Ishikawa (cell line): Measurements from ENCODE around the gene KLK6.

Source experiments
- CREB1 ChIP-seq: IDR thresholded peaks from 2 replicates; pipeline ENCODE4 v1.6.1; 2012; ENCODE audit warnings: low read depth
- EGR1 ChIP-seq: IDR thresholded peaks from 2 replicates; pipeline ENCODE4 v1.6.1; 2012
- EP300 ChIP-seq: IDR thresholded peaks from 2 replicates; pipeline ENCODE4 v1.6.1; 2012; ENCODE audit warnings: borderline replicate concordance
- TF ChIP-seq, protein P1 (sequence below): IDR thresholded peaks from 2 replicates; pipeline ENCODE4 v1.6.1; 2012; ENCODE audit warnings: low read depth, mild to moderate bottlenecking
- TF ChIP-seq, protein P2 (sequence below): IDR thresholded peaks from 2 replicates; pipeline ENCODE4 v1.6.1; 2012

DNA sequence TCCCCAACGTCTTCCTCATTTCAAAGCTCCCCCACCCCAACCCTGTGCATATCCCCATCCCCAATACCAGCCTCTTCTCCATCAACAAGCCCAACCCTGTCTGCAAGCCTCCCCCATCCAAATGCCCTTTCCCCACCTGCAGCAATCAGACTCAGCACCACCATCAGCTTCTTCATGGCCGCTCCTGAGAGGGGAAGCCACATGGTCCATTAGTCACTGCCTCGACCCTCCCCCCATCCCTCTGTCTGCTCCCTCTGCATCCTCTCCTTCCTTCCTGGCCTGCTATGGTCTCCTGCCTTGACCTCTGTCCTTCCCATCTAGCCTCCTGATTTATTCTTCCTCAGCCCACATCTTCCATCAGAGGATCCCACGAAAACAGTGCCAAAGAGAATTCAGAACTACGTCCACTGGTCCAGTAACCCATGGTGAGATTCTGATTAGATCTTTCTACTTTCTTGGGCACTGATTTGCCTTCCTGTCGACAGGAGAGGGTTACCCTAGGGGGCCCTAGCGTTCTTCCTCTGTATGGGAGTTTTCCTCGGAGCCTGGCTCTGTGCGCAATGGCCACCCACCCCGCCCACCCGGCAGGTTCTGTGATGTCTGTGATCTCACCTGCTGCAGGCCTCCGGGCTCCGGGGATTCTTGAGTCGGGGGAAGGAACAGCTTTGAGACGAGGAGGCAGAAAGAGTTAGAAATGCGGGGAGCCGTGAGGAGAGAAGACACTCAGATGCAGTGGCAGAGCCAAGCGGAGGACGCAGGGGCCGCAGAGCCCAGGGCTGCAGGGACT is 1.3 kb downstream of the KLK6 start:
- TF ChIP-seq, protein P1, sequence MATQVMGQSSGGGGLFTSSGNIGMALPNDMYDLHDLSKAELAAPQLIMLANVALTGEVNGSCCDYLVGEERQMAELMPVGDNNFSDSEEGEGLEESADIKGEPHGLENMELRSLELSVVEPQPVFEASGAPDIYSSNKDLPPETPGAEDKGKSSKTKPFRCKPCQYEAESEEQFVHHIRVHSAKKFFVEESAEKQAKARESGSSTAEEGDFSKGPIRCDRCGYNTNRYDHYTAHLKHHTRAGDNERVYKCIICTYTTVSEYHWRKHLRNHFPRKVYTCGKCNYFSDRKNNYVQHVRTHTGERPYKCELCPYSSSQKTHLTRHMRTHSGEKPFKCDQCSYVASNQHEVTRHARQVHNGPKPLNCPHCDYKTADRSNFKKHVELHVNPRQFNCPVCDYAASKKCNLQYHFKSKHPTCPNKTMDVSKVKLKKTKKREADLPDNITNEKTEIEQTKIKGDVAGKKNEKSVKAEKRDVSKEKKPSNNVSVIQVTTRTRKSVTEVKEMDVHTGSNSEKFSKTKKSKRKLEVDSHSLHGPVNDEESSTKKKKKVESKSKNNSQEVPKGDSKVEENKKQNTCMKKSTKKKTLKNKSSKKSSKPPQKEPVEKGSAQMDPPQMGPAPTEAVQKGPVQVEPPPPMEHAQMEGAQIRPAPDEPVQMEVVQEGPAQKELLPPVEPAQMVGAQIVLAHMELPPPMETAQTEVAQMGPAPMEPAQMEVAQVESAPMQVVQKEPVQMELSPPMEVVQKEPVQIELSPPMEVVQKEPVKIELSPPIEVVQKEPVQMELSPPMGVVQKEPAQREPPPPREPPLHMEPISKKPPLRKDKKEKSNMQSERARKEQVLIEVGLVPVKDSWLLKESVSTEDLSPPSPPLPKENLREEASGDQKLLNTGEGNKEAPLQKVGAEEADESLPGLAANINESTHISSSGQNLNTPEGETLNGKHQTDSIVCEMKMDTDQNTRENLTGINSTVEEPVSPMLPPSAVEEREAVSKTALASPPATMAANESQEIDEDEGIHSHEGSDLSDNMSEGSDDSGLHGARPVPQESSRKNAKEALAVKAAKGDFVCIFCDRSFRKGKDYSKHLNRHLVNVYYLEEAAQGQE: no peak
- TF ChIP-seq EP300 (no peak), CREB1 (no peak), EGR1 (no peak)
- TF ChIP-seq, protein P2, sequence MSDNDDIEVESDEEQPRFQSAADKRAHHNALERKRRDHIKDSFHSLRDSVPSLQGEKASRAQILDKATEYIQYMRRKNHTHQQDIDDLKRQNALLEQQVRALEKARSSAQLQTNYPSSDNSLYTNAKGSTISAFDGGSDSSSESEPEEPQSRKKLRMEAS: no peak
